ENCODE data around the gene ARL6IP4.

GRCh38 chr12:123026094-123026853 lies 45.8 kb downstream of the ARL6IP4 start:
- no peak for TF ChIP-seq REST (IDR thresholded peaks at IDR 0.05; ENCODE audit: insufficient read depth in 1 of 2, low read depth in 2 of 2, low read length in 2 of 2)
- TF ChIP-seq TAF1 (IDR thresholded peaks at IDR 0.05; ENCODE audit: borderline replicate concordance, insufficient read depth, low read length) = no peak
- no peak for TF ChIP-seq POLR2AphosphoS5 (IDR thresholded peaks at IDR 0.05; ENCODE audit: low read depth, low read length)
- TF ChIP-seq SIN3A (IDR thresholded peaks at IDR 0.05; ENCODE audit: borderline replicate concordance, insufficient read depth, low read length) = no peak

Measured in PFSK-1 (cell line).